ENCODE data around the gene TVP23C. TPM values are rescaled to one million over a fixed set of nuclear protein-coding genes. Genes with fewer than 3 reads are reported as not detected.
"Not testable (repeated sequence)": the region's sequence is repeated elsewhere in the genome, so short reads cannot be mapped to it uniquely, and the experiment has no call there.

The TVP23C gene
- total RNA-seq, 1 experiment from 2014 or later, result 15.3 TPM

DNA sequence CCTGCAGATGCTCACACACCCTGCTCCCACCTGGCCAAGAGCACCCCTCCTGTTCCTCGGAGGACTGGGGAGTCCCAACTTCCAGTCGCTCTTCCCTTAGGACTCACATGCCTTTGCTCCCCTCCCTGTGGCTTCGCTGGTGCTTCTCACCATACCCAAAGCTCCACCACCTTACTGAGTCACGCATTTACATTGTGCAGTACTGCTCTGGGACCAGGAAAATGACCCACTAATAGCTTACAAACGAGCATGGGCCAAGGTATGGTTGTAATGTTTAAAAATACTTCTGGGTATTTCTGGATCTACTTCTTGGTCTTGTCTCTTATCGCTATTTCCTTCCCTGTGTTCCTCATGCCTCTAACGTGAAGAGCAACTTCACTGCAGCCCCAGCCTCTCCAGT lies 54.8 kb downstream of the TVP23C start:
- CTCF ChIA-PET, result no interaction called here
- no peaks in the 10 kb centered on the region for H3K36me3 Mint-ChIP-seq (ENCODE audit: insufficient read depth, unreplicated experiment)

DNA sequence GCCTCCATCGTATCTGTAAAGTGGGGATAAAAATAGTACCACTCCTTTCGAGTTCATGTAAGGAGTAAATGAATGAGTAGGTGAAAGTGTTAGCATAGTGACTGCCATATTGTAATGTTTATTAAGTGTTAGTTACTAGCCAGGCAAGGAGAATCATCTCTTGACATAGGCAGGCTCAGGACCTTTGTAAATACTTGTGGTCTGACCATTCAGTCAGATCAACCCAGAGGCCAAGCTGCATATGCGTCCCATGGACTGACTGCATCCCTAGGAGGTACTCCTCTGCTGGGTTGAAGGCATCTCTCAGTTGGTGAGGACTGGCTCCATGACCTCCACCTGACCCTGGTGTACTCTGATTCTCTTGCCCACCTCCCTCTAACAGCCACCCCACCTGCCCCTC lies 55.4 kb downstream of the TVP23C start:
- Histone ChIP-seq H3K9me3 (no peaks in the 10 kb centered on the region), H3K27me3 (replicated peaks; ENCODE audit: control insufficient read depth, insufficient read depth, low read length) (no peaks in the 10 kb centered on the region), H3K4me3 (ENCODE audit: low read depth, low read length) (no peak overlapping the region), H3K36me3 (ENCODE audit: control insufficient read depth, insufficient read depth, low read length) (no peaks in the 10 kb centered on the region), H3K4me1 (no peaks in the 10 kb centered on the region)
- BruUV-seq (replicated peaks), result no TSS peak
- ChIA-PET CTCF (no interaction called here), POLR2A (no interaction called here)
- peaks cover 1% of the 10 kb centered on the region for H3K4me1 Mint-ChIP-seq (ENCODE audit: low read depth, unreplicated experiment)
- no peak overlapping the region for H3K27ac Mint-ChIP-seq (ENCODE audit: unreplicated experiment)
- TF ChIP-seq CTCF (IDR thresholded peaks at IDR 0.05; ENCODE audit: insufficient read depth in 1 of 2, low read depth in 1 of 2, low read length in 1 of 2, severe bottlenecking in 1 of 2, unreplicated experiment in 1 of 2), result no peak
- H3K9me3 Mint-ChIP-seq (ENCODE audit: unreplicated experiment), result no peaks in the 10 kb centered on the region
- no peak for DNase-seq
- H3K36me3 Mint-ChIP-seq (ENCODE audit: insufficient read depth, unreplicated experiment), result no peaks in the 10 kb centered on the region
- no peaks in the 10 kb centered on the region for H3K27me3 Mint-ChIP-seq (ENCODE audit: insufficient read depth, unreplicated experiment)
- H3K4me3 Mint-ChIP-seq (ENCODE audit: unreplicated experiment), result no peak overlapping the region
- intact Hi-C loops (cut with micrococcal nuclease; ENCODE audit: unreplicated experiment), result no loop called here

More for the DNA sequence above, 54.8 kb downstream of the TVP23C start:
- Histone ChIP-seq H3K4me1 (no peaks in the 10 kb centered on the region), H3K9me3 (no peaks in the 10 kb centered on the region), H3K27me3 (replicated peaks; ENCODE audit: control insufficient read depth, insufficient read depth, low read length) (no peaks in the 10 kb centered on the region), H3K4me3 (ENCODE audit: low read depth, low read length) (no peak overlapping the region), H3K36me3 (ENCODE audit: control insufficient read depth, insufficient read depth, low read length) (no peaks in the 10 kb centered on the region)
- Mint-ChIP-seq H3K4me3 (ENCODE audit: unreplicated experiment) (no peak overlapping the region), H3K27ac (ENCODE audit: unreplicated experiment) (no peak overlapping the region), H3K27me3 (ENCODE audit: insufficient read depth, unreplicated experiment) (no peaks in the 10 kb centered on the region), H3K4me1 (ENCODE audit: low read depth, unreplicated experiment) (no peaks in the 10 kb centered on the region), H3K9me3 (ENCODE audit: unreplicated experiment) (no peaks in the 10 kb centered on the region)
- no peak for DNase-seq
- POLR2A ChIA-PET, result no interaction called here
- intact Hi-C loops (cut with micrococcal nuclease; ENCODE audit: unreplicated experiment), result no loop called here
- no TSS peak for BruUV-seq (replicated peaks)
- TF ChIP-seq CTCF (IDR thresholded peaks at IDR 0.05; ENCODE audit: insufficient read depth in 1 of 2, low read depth in 1 of 2, low read length in 1 of 2, severe bottlenecking in 1 of 2, unreplicated experiment in 1 of 2), result no peak

GRCh38 chr17:15507001-15507400 lies 56.3 kb downstream of the TVP23C start:
- H3K36me3 Mint-ChIP-seq (ENCODE audit: insufficient read depth, unreplicated experiment), result peaks cover 6% of the 10 kb centered on the region
- ChIA-PET CTCF (no interaction called here), POLR2A (no interaction called here)
- no peak for TF ChIP-seq CTCF (IDR thresholded peaks at IDR 0.05; ENCODE audit: insufficient read depth in 1 of 2, low read depth in 1 of 2, low read length in 1 of 2, severe bottlenecking in 1 of 2, unreplicated experiment in 1 of 2)
- Histone ChIP-seq H3K9me3 (no peaks in the 10 kb centered on the region), H3K36me3 (ENCODE audit: control insufficient read depth, insufficient read depth, low read length) (no peaks in the 10 kb centered on the region), H3K4me1 (no peaks in the 10 kb centered on the region), H3K27me3 (replicated peaks; ENCODE audit: control insufficient read depth, insufficient read depth, low read length) (no peaks in the 10 kb centered on the region), H3K4me3 (ENCODE audit: low read depth, low read length) (no peak overlapping the region)
- H3K27me3 Mint-ChIP-seq (ENCODE audit: insufficient read depth, unreplicated experiment), result no peaks in the 10 kb centered on the region
- no peak overlapping the region for H3K4me3 Mint-ChIP-seq (ENCODE audit: unreplicated experiment)
- DNase-seq, result no peak
- H3K27ac Mint-ChIP-seq (ENCODE audit: unreplicated experiment), result no peak overlapping the region
- BruUV-seq (replicated peaks), result no TSS peak
- intact Hi-C loops (cut with micrococcal nuclease; ENCODE audit: unreplicated experiment), result no loop called here
- no peaks in the 10 kb centered on the region for H3K9me3 Mint-ChIP-seq (ENCODE audit: unreplicated experiment)
- peaks cover 8% of the 10 kb centered on the region for H3K4me1 Mint-ChIP-seq (ENCODE audit: low read depth, unreplicated experiment)

DNA sequence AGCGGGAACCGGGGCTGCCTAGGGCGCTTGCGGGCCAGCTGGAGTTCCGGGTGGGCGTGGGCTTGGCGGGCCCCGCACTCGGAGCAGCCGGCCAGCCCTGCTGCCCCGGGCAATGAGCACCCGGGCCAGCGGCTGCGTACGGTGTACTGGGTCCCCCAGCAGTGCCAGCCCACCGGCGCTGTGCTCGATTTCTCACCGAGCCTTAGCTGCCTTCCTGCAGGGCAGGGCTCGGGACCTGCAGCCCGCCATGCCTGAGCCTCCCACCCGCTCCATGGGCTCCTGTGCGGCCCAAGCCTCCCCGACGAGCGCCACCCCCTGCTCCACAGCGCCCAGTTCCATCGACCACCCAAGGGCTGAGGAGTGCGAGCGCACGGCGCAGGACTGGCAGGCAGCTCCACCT lies 57.6 kb downstream of the TVP23C start:
- BruUV-seq (replicated peaks); H3K4me3 Mint-ChIP-seq (ENCODE audit: unreplicated experiment); CTCF ChIA-PET; DNase-seq; POLR2A ChIA-PET; H3K4me1 ChIP-seq; H3K27me3 ChIP-seq (replicated peaks; ENCODE audit: control insufficient read depth, insufficient read depth, low read length); intact Hi-C loops (cut with micrococcal nuclease; ENCODE audit: unreplicated experiment); H3K36me3 ChIP-seq (ENCODE audit: control insufficient read depth, insufficient read depth, low read length); H3K27ac Mint-ChIP-seq (ENCODE audit: unreplicated experiment); H3K9me3 Mint-ChIP-seq (ENCODE audit: unreplicated experiment); H3K36me3 Mint-ChIP-seq (ENCODE audit: insufficient read depth, unreplicated experiment); H3K4me3 ChIP-seq (ENCODE audit: low read depth, low read length); H3K9me3 ChIP-seq; H3K4me1 Mint-ChIP-seq (ENCODE audit: low read depth, unreplicated experiment); H3K27me3 Mint-ChIP-seq (ENCODE audit: insufficient read depth, unreplicated experiment): not testable (repeated sequence)

Measured in Caco-2 (cell line).